Coronary artery (tissue), 2 donors: Measurements from ENCODE around the gene EDARADD.

Experiments
- DNase-seq: peaks from one replicate; pipeline ENCODE4 v3.0.0-alpha.2; 2017; ENCODE audit warnings: low spot score
- H3K27ac ChIP-seq, 2 donors: fragments of 200-600 bp; sonication (generic); one replicate each; pipeline ENCODE4 v1.5.1; 2016 to 2019
- H3K4me3 ChIP-seq: fragments of 200-600 bp; sonication (generic); 2 replicates; pipeline ENCODE4 v1.5.1; 2016; ENCODE audit warnings: mild to moderate bottlenecking, moderate library complexity
- TF ChIP-seq, protein P1 (sequence below): fragments of 200-600 bp; sonication (generic); IDR thresholded peaks from one replicate; pipeline ENCODE4 v1.5.1; 2019; ENCODE audit warnings: antibody characterized with exemption

Gene EDARADD

DNA sequence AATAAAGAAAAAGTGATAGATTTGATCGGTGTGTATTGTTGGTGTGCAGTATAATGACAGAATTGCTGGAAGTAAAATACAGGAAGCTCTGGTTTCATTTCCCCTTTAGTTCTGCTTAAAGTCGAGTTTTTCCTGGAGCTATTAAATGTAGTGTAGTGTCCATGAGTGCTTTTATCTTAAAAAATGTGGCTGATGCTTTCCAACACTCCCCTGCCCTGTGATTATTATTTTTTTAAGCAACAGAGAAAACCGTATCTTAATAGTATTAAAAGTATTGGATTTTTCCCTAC, 130.8 kb downstream of the EDARADD start:
- DNase-seq = no peak
- peak overlapping the region; percentile 89 to 96 for H3K27ac ChIP-seq
- TF ChIP-seq, protein P1, sequence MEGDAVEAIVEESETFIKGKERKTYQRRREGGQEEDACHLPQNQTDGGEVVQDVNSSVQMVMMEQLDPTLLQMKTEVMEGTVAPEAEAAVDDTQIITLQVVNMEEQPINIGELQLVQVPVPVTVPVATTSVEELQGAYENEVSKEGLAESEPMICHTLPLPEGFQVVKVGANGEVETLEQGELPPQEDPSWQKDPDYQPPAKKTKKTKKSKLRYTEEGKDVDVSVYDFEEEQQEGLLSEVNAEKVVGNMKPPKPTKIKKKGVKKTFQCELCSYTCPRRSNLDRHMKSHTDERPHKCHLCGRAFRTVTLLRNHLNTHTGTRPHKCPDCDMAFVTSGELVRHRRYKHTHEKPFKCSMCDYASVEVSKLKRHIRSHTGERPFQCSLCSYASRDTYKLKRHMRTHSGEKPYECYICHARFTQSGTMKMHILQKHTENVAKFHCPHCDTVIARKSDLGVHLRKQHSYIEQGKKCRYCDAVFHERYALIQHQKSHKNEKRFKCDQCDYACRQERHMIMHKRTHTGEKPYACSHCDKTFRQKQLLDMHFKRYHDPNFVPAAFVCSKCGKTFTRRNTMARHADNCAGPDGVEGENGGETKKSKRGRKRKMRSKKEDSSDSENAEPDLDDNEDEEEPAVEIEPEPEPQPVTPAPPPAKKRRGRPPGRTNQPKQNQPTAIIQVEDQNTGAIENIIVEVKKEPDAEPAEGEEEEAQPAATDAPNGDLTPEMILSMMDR = no peak
- peak overlapping the region; percentile 96 for H3K4me3 ChIP-seq

DNA sequence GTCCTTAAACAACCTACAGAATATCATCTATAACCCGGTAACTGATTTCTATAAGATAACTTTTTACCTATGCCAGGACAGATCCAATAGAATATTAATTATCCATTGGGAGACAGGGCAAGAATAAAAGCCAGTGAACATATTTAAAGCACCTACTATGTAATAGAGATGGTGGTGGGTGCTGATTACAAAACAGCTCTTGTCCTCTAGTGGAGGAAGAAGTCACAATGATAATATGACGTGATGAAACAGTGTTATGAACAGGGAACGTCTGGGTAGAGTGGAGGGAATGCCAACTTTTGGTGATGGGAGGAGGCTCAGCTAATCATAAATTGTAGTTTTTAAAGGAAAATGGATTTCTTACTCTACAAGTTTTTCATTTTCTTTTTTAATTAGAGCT, 132.0 kb downstream of the EDARADD start:
- DNase-seq = no peak
- TF ChIP-seq, protein P1 = no peak
- no peak overlapping the region for H3K4me3 ChIP-seq
- no peak overlapping the region for H3K27ac ChIP-seq

DNA sequence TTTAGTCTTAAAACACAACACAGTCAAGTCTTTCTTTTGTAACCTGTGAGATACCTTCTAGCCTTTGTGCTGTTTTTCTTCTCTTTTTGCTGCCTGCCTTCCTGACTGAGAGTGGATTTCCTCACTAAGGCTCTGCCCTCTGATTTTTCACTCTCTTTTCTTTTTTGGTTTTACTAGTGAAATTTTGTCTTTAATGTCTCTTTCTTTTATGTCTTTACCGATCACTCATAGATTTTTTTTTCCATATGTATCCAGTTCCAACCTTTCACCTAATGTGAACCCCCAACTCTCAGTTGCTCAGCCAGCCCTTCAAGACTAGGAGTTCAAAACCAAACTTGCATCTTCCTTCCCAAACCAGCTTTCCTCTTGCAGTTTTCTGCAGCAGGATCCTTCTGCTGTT, 136.2 kb downstream of the EDARADD start:
- DNase-seq = no peak
- H3K27ac ChIP-seq = no peak overlapping the region
- no peak overlapping the region for H3K4me3 ChIP-seq
- TF ChIP-seq, protein P1 = no peak

DNA sequence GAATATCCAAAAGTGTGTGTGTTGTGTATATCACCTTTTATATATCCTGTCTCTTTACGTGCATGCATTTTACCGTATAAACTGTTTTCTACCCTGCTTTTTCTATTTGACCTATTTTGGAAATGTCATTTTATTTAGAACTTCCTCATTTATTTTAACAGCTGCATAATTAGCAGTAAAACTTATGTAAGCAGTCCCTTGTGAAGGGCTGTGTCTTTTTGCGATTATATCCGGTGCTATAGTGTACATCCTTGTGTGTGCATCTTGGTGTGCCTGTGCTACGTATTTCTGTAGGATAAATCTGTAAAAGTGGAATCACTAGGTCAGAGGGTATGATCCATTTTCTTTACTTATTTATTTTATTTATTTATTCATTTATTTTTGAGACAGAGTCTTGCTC, 136.9 kb downstream of the EDARADD start:
- Histone ChIP-seq H3K27ac (no peak overlapping the region), H3K4me3 (no peak overlapping the region)
- no peak for DNase-seq
- TF ChIP-seq, protein P1 = no peak

DNA sequence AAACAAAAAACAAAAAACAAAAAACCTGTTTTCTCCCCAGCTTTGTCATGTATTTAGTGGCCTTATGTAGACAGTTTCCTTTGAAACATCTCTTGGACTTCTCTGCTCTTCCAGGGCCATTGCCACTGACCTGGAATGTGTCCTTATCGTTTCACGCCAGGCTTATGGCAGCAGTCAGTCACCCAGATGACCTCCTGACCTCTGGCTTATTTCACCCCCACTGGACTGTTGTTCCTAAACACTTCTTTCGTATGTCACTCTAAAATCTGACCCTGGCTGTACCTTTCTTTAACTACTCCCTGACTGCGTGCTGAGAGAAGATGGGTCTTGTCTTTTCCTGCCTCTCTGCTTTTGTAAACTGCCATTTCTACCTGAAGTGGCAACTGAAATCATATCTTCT, 138.8 kb downstream of the EDARADD start:
- TF ChIP-seq, protein P1 = no peak

DNA sequence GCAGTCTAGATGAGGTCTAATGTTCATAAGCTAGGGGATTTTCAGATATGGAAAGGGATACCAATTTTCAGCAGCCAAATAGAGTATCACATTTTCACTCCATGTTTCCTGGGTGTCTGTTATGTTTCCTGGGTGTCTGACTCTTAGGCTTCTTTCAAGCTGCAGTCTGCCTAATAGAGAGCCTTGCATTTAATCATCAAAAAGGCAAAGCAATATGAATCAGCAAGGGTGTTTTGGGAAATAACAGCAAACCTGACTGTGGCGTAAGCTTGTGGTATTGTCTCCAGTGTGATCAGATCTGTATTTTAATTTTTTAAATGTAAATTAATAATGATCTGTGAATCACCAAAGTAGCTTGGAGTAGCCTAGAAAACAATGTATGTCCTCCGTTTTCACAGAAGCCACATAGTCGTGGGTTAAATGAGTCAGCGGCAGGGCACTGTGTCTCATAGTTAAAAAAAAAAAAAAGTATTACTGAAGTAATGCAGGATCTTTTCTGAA, 140.1 kb downstream of the EDARADD start:
- DNase-seq = no peak
- no peak overlapping the region for H3K27ac ChIP-seq
- TF ChIP-seq, protein P1 = no peak
- no peak overlapping the region for H3K4me3 ChIP-seq

More for the DNA sequence above, 138.8 kb downstream of the EDARADD start:
- no peak overlapping the region for H3K27ac ChIP-seq
- no peak overlapping the region for H3K4me3 ChIP-seq
- no peak for DNase-seq
